ENCODE results near the gene ADAMTS18.

DNA sequence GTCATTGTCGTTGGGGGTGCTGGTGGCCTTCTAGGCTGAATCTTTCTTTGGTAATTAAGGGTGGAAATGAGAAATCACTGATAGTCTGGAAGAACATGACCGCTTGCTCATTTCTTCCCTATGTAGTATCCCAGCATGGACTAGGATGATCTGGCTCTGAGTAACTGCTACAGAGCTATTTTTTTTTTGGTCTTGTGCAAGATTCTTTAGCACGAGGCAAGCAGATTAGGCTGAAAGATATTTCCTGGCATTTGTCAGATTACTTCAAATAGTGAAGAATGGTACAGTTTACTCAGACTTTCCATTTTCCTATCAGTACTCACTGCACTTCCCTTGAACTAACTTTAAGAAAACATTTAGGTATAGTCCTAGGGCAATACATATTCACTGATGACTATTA, 146.6 kb downstream of the ADAMTS18 start:
- no peak for TF ChIP-seq POLR2A (IDR thresholded peaks at IDR 0.05; ENCODE audit: low read depth, low read length)
- TF ChIP-seq POLR2AphosphoS5 (IDR thresholded peaks at IDR 0.05; ENCODE audit: low read depth, low read length) = no peak
- no peak for TF ChIP-seq TAF1 (IDR thresholded peaks at IDR 0.05; ENCODE audit: borderline replicate concordance, low read depth, low read length)
